ENCODE measurements around the gene TTR.

Gene TTR

DNA sequence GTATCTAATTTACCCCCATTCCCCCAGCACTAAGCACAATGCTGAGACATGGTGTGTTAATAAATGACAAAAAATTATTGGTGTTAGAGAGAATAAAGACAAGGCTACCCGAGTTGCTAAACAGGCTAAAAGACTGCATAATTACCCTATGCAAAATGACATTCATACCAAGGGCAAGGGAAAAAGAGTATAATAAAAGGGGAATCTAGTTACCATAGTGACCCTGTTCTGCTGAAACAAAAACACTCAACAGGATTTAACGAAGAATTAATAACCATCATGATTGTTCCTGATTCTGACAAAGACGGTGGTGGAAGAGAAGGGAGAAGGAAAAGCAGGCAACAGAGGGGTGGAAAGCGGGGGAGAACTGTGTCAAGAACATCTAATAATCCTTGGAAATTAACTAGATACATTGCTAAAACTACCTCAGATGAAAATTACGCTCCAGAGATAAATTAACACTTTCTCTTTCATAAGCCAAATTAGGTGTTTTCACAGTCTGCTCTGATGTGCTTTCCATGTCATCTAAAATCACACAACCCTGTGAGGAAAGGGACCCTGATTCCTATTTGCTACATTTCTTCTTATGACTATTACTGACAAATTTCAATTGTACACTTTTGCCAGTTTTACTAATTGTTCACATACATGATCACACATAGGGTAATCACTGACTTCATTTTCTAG lies 25.5 kb downstream of the TTR start:
- no peak for DNase-seq

DNA sequence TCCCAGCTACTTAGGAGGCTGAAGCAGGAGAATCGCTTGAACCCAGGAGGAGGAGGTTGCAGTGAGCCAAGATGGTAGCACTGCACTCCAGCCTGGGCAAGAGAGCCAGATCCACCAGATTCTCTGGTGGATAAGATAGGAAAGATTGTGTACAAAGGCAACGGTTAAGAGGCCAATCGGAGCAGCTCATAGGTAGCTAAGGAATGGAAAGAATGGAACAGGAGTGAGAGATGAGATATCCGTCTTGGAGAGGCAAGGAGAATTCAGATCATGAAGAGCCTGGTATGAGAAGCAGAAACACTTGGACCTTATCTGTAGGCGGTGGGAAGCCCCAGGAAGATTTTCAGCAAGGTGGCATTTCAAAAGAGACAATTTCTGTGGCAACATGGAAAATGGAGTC lies 27.1 kb downstream of the TTR start:
- DNase-seq: no peak

- DNase-seq: no peak
Measured at GRCh38 chr18:31619291-31619690, 27.6 kb downstream of the TTR start.

- no peak for DNase-seq
Measured at GRCh38 chr18:31624892-31625640, 33.4 kb downstream of the TTR start.

- no peak for DNase-seq
Measured at GRCh38 chr18:31626409-31626808, 34.7 kb downstream of the TTR start.

DNA sequence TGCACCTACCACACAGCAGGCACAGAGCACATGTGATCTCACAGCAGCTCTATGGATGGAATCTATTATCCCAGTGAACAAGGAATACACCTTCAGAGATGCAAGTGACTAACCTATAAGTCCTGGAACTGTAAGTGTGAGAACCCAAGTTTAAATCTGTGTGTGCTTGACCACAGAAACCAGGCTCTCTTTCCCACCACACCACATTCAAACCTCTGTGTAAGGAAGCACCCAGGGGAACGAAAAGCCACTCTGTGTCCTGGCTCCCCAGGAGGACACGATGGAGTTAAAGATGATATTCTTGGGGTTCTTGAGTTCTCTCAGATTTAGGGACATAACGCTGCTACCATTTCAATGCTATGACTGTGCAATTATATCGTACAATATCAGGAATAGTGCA lies 38.9 kb downstream of the TTR start:
- DNase-seq: no peak

DNA sequence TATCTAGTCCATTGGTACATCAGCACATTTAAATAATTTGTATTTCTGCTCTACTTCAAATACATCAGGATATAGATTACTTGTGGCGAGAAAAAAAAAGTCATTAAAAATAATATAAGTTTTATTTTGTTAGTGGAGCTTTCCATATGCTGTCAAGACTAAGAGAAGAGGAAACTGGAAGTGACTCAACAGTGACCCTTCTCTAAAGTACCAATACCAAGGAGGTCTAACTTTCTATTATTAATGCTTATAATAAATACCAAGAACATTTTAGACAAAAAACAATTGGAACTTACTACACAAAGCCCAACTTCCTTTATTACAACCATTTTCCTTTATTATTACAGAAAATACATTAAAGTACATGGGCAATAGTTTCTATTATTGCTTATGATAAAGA lies 39.8 kb downstream of the TTR start:
- DNase-seq: no peak

DNA sequence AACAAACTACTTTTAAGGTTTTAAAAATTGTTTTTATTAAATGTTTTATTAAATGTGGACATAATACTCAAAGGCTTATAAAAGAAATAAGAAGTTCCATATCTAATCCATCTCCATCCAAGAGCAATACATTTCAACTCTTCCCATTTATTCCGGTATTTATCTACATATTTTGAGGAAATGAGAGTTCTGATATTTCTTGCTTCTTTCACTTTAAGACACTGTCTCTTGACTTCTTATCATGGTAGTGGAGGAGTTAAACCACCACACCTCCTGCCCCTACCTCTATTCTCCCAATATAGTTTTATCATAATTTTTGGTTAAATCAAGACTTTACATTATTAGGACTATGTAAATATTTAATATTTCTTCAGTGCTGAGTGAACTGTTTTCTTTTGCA lies 40.7 kb downstream of the TTR start:
- no peak for DNase-seq

GRCh38 chr18:31633392-31634330 lies 42.0 kb downstream of the TTR start:
- no peak for DNase-seq

- DNase-seq: no peak
Measured at GRCh38 chr18:31634331-31634713, 42.6 kb downstream of the TTR start.

DNA sequence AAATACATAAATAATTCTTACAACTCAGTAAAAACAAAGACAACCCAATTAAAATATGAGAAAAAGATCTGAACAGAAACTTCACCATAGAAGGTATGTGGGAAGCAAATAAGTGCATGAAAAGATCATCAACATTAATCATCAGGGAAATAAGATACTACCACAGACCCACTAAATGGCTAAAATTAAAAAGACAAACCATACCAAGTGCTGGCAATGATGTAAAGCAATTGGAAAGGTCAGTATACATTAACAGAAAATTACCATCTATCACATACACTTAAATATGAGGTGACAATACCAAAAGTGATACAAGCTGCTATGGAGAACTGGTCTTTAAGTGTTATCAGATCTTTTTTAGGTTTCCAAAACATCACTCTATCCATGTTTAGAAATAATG lies 44.7 kb downstream of the TTR start:
- DNase-seq: no peak

DNA sequence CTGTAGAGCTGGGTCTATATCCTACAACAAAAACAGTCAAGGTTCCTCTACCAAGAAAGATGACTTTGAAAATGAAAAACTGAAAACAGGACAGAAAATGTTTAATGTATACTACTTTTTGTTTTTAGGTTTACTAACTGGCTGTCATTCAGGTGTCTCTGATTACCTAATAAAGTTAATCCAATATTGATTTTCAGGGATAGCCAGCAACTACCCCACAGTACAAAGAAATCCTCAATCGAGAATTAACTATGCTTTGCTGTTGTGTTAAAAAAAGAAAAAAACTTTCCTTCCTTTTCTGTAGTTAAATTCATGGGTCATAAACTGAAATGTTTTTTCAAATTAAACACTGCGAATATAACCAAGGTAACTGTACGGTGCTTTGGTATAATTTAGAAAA lies 45.8 kb downstream of the TTR start:
- DNase-seq: no peak

GRCh38 chr18:31643003-31643402 lies 51.3 kb downstream of the TTR start:
- no peak for DNase-seq

DNA sequence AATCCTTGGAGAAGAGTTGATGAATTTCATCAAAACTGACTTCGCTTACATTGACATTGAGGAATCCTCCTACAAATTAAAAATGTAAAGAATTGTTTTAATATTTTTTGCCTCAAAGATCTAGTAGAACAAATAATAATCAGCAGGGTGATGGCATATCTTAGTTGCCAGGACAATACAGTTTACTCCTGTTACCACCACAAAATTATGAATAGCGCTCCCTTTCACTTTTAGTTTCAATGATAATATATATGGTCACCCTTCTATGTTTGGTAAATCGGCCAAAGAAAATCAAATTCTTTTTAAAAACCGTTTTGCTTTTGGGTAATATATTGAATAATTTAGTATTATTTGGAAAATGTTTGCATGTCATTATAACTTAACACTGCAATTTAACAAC lies 53.7 kb downstream of the TTR start:
- no peak for DNase-seq

- DNase-seq: no peak
Measured at GRCh38 chr18:31646332-31647126, 54.9 kb downstream of the TTR start.

GRCh38 chr18:31647127-31647753 lies 55.6 kb downstream of the TTR start:
- no peak for DNase-seq
